Naive thymus-derived CD4-positive, alpha-beta T cell (primary cell): ENCODE measurements around the gene SSX2IP. TPM values are rescaled to one million over a fixed set of nuclear protein-coding genes. Genes with fewer than 3 reads are reported as not detected.

ENCODE experiments used
- ATAC-seq: fragments of 150-1000 bp; cut with Tn5 transposase; 2 replicates; pipeline ENCODE4 v1.10.0; 2021; ENCODE audit warnings: mild to moderate bottlenecking, moderate library complexity
- CTCF ChIA-PET: fragments of 350-600 bp; sonication (Branson Sonifier 250); formaldehyde crosslinking; loops from one replicate; lab custom pipeline; 2021; ENCODE audit warnings: antibody characterized with exemption; lab: Charles Lee
- POLR2A ChIA-PET: fragments of 350-600 bp; sonication (Branson Sonifier 250); formaldehyde crosslinking; loops from one replicate; lab custom pipeline; 2021; ENCODE audit warnings: antibody characterized with exemption, inconsistent platforms; lab: Charles Lee
- DNase-seq, 9 donors: peaks; one replicate each; pipeline versions ENCODE4 v3.0.0 to v3.0.0-alpha.2; 2020 to 2022; ENCODE audit warnings: mixed read lengths in 1 of 9
- H3K27ac ChIP-seq: one replicate; pipeline ENCODE4 v1.7.0; 2013; ENCODE audit warnings: mild to moderate bottlenecking, low read depth, low read length, moderate library complexity
- H3K27me3 ChIP-seq, 2 donors: one replicate each; pipeline ENCODE4 v1.7.0; 2013; ENCODE audit warnings: low read length in 2 of 2, mild to moderate bottlenecking in 2 of 2, moderate library complexity in 2 of 2; ENCODE audit not compliant: control insufficient read depth in 2 of 2, insufficient read depth in 2 of 2
- H3K36me3 ChIP-seq, 3 experiments: 1 replicate in 2 of 3; 2 replicates in 1 of 3; pipeline ENCODE4 v1.7.0; 2013; ENCODE audit warnings: low read length in 3 of 3, mild to moderate bottlenecking in 3 of 3, moderate library complexity in 1 of 3; ENCODE audit not compliant: insufficient read depth in 3 of 3, control insufficient read depth in 2 of 3
- H3K4me1 ChIP-seq, 2 donors: one replicate each; pipeline ENCODE4 v1.7.0; 2013; ENCODE audit warnings: low read length in 2 of 2, mild to moderate bottlenecking in 2 of 2, moderate library complexity in 1 of 2; ENCODE audit not compliant: control insufficient read depth in 2 of 2, insufficient read depth in 2 of 2
- H3K4me3 ChIP-seq: 2 replicates; pipeline ENCODE4 v1.7.0; 2013; ENCODE audit warnings: mild to moderate bottlenecking, low read length
- H3K9me3 ChIP-seq, 3 experiments: 1 replicate in 2 of 3; 2 replicates in 1 of 3; pipeline ENCODE4 v1.7.0; 2013; ENCODE audit warnings: low read length in 3 of 3; ENCODE audit not compliant: control insufficient read depth in 2 of 3
- H3K27ac Mint-ChIP-seq, 9 donors: one replicate each; pipeline ENCODE4 v1.8.0; 2020 to 2022; ENCODE audit warnings: mixed read lengths in 9 of 9, mild to moderate bottlenecking in 8 of 9, moderate library complexity in 5 of 9, inconsistent platforms in 2 of 9
- H3K27me3 Mint-ChIP-seq, 5 donors: one replicate each; pipeline ENCODE4 v1.8.0; 2021 to 2022; ENCODE audit warnings: mixed read lengths in 5 of 5, mild to moderate bottlenecking in 1 of 5
- H3K36me3 Mint-ChIP-seq, 5 donors: one replicate each; pipeline ENCODE4 v1.8.0; 2020 to 2022; ENCODE audit warnings: mixed read lengths in 5 of 5, mild to moderate bottlenecking in 3 of 5, inconsistent platforms in 1 of 5
- H3K4me1 Mint-ChIP-seq, 7 donors: one replicate each; pipeline ENCODE4 v1.8.0; 2020 to 2022; ENCODE audit warnings: mixed read lengths in 7 of 7, mild to moderate bottlenecking in 3 of 7, inconsistent platforms in 1 of 7
- H3K4me3 Mint-ChIP-seq, 10 donors: one replicate each; pipeline ENCODE4 v1.8.0; 2020 to 2022; ENCODE audit warnings: mild to moderate bottlenecking in 10 of 10, mixed read lengths in 10 of 10, moderate library complexity in 6 of 10, inconsistent platforms in 2 of 10
- H3K9me3 Mint-ChIP-seq, 11 donors: one replicate each; pipeline ENCODE4 v1.8.0; 2020 to 2022; ENCODE audit warnings: mixed read lengths in 11 of 11, mild to moderate bottlenecking in 4 of 11, inconsistent platforms in 1 of 11, moderate library complexity in 1 of 11
- intact Hi-C, 2 donors: fragments of 100-400 bp; cut with micrococcal nuclease; formaldehyde crosslinking; loops; one replicate each; pipeline ENCODE4 v1.15.1; 2023
- polyA plus RNA-seq, 2 donors: library from polyadenylated mRNA; unstranded; fragments of 300-500 nt; fragmentation: Illumina TruSeq; gene quantifications; one replicate each; pipeline ENCODE4 v1.2.3, GENCODE V29; 2021
- total RNA-seq, 6 experiments: library from RNA in 5 of 6; stranded (reverse) in 5 of 6; gene quantifications; 1 replicate in 5 of 6; 2 replicates in 1 of 6; pipeline ENCODE4 v1.2.3 and lab custom pipeline; 2021 to 2026

Gene SSX2IP
- total and polyA plus RNA-seq, 7 experiments from 2014 or later: 7.5 to 13.4 (median 8.4) TPM

GRCh38 chr1:84634536-84635205, 55.6 kb downstream of the SSX2IP start:
- Mint-ChIP-seq H3K27me3 (peaks cover 4 to 17% (median 7%) of the 10 kb centered on the region in 5 donors), H3K27ac (no peak overlapping the region), H3K36me3 (no peaks in the 10 kb centered on the region), H3K4me3 (no peak overlapping the region), H3K4me1 (peaks cover 0 to 8% (median 0%) of the 10 kb centered on the region in 7 donors), H3K9me3 (peaks cover 0 to 1% (median 0%) of the 10 kb centered on the region in 11 donors)
- H3K4me3 ChIP-seq: no peak overlapping the region
- ATAC-seq (peak; percentile 31), DNase-seq (no peak)
- no peaks in the 10 kb centered on the region for H3K36me3 ChIP-seq
- H3K27me3 ChIP-seq: no peaks in the 10 kb centered on the region
- H3K9me3 ChIP-seq: no peaks in the 10 kb centered on the region
- ChIA-PET CTCF (no interaction called here), POLR2A (no interaction called here)
- H3K27ac ChIP-seq: no peak overlapping the region
- no peaks in the 10 kb centered on the region for H3K4me1 ChIP-seq
- intact Hi-C loops: no loop called here

- no peak overlapping the region for H3K27ac ChIP-seq
- DNase-seq: no peak
- Mint-ChIP-seq H3K9me3 (no peaks in the 10 kb centered on the region), H3K27ac (no peak overlapping the region), H3K27me3 (peaks cover 0 to 11% (median 7%) of the 10 kb centered on the region in 5 donors), H3K4me3 (no peak overlapping the region), H3K4me1 (peaks cover 0 to 8% (median 0%) of the 10 kb centered on the region in 7 donors), H3K36me3 (no peaks in the 10 kb centered on the region)
- CTCF ChIA-PET: no interaction called here
- H3K36me3 ChIP-seq: no peaks in the 10 kb centered on the region
- H3K27me3 ChIP-seq: no peaks in the 10 kb centered on the region
- POLR2A ChIA-PET: interaction anchor here (0.6 kb wide), 1 partner anchor 110 kb away, joined by 3 read pairs; no protein-coding TSS in a partner anchor
- no peak for ATAC-seq
- H3K4me1 ChIP-seq: no peaks in the 10 kb centered on the region
- H3K4me3 ChIP-seq: no peak overlapping the region
- no peaks in the 10 kb centered on the region for H3K9me3 ChIP-seq
- intact Hi-C loops: no loop called here
These were observed 57.4 kb downstream of the SSX2IP start for GRCh38 chr1:84632673-84633434.

GRCh38 chr1:84632137-84632536, 58.1 kb downstream of the SSX2IP start:
- DNase-seq: no peak
- H3K9me3 Mint-ChIP-seq: no peaks in the 10 kb centered on the region
- peaks cover 0 to 11% (median 7%) of the 10 kb centered on the region in 5 donors for H3K27me3 Mint-ChIP-seq
- H3K36me3 ChIP-seq: no peaks in the 10 kb centered on the region
- H3K27ac ChIP-seq: no peak overlapping the region
- no peaks in the 10 kb centered on the region for H3K27me3 ChIP-seq
- no peak overlapping the region for H3K27ac Mint-ChIP-seq
- H3K36me3 Mint-ChIP-seq: no peaks in the 10 kb centered on the region
- H3K9me3 ChIP-seq: no peaks in the 10 kb centered on the region
- H3K4me3 Mint-ChIP-seq: no peak overlapping the region
- intact Hi-C loops: no loop called here
- ChIA-PET CTCF (no interaction called here), POLR2A (no interaction called here)
- no peaks in the 10 kb centered on the region for H3K4me1 ChIP-seq
- H3K4me3 ChIP-seq: no peak overlapping the region
- no peak for ATAC-seq
- peaks cover 0 to 8% (median 0%) of the 10 kb centered on the region in 7 donors for H3K4me1 Mint-ChIP-seq

GRCh38 chr1:84624876-84625275, 65.4 kb downstream of the SSX2IP start:
- Mint-ChIP-seq H3K27ac (no peak overlapping the region), H3K36me3 (no peaks in the 10 kb centered on the region), H3K4me1 (peaks cover 0 to 12% (median 1%) of the 10 kb centered on the region in 7 donors), H3K27me3 (peaks cover 0 to 7% (median under 1%) of the 10 kb centered on the region in 5 donors), H3K9me3 (peaks cover 0 to under 1% (median 0%) of the 10 kb centered on the region in 11 donors), H3K4me3 (no peak overlapping the region)
- no peaks in the 10 kb centered on the region for H3K36me3 ChIP-seq
- H3K27ac ChIP-seq: no peak overlapping the region
- ATAC-seq: no peak
- no peaks in the 10 kb centered on the region for H3K27me3 ChIP-seq
- intact Hi-C loops: loop anchor here (5.0 to 10.0 kb wide), 4 partner anchors 147 to 720 kb away; no protein-coding TSS in a partner anchor
- ChIA-PET POLR2A (no interaction called here), CTCF (interaction anchor here (0.9 to 2.3 kb wide), 4 partner anchors 40 to 191 kb away, joined by 3 to 9 read pairs (median 4); no protein-coding TSS in a partner anchor)
- H3K9me3 ChIP-seq: no peaks in the 10 kb centered on the region
- H3K4me3 ChIP-seq: no peak overlapping the region
- no peak for DNase-seq
- H3K4me1 ChIP-seq: peaks cover 0 to 3% of the 10 kb centered on the region in 2 donors

GRCh38 chr1:84621553-84621952, 68.7 kb downstream of the SSX2IP start:
- Histone ChIP-seq H3K36me3 (no peaks in the 10 kb centered on the region), H3K9me3 (no peaks in the 10 kb centered on the region), H3K4me3 (no peak overlapping the region), H3K27ac (no peak overlapping the region), H3K4me1 (peaks cover 0 to 3% of the 10 kb centered on the region in 2 donors), H3K27me3 (no peaks in the 10 kb centered on the region)
- Mint-ChIP-seq H3K36me3 (no peaks in the 10 kb centered on the region), H3K9me3 (peaks cover 0 to 3% (median 0%) of the 10 kb centered on the region in 11 donors), H3K4me3 (peak overlapping the region in 8 of 10 donors; percentile 3 to 92 (median 48)), H3K27me3 (peaks cover 0 to 7% (median 6%) of the 10 kb centered on the region in 5 donors), H3K27ac (no peak overlapping the region), H3K4me1 (peaks cover 0 to 18% (median 5%) of the 10 kb centered on the region in 7 donors)
- intact Hi-C loops: loop anchor here (1.0 to 10.0 kb wide), 13 partner anchors 61 to 717 kb away; partner anchors contain the start of genes GNG5 (in 1 of the 2), SPATA1 (in 1 of the 2) and SSX2IP (in 1 of the 2)
- CTCF ChIA-PET: interaction anchor here (0.6 to 5.2 kb wide), 8 partner anchors 9 to 477 kb away, joined by 3 to 37 read pairs (median 6); partner anchors contain the start of gene PRKACB
- no peak for DNase-seq
- POLR2A ChIA-PET: interaction anchor here (0.9 to 1.0 kb wide), 2 partner anchors 187 to 477 kb away, joined by 3 read pairs; no protein-coding TSS in a partner anchor
- ATAC-seq: no peak

- Mint-ChIP-seq H3K36me3 (no peaks in the 10 kb centered on the region), H3K27me3 (peaks cover 0 to 7% (median 0%) of the 10 kb centered on the region in 5 donors), H3K27ac (peak overlapping the region in 6 of 9 donors; percentile 53 to 89 (median 82)), H3K9me3 (peaks cover 0 to 3% (median 0%) of the 10 kb centered on the region in 11 donors), H3K4me3 (peak overlapping the region; percentile 85 to 97 (median 92)), H3K4me1 (peaks cover 0 to 18% (median 5%) of the 10 kb centered on the region in 7 donors)
- H3K27ac ChIP-seq: peak overlapping the region; percentile 68
- no peaks in the 10 kb centered on the region for H3K27me3 ChIP-seq
- peaks cover 0 to 3% of the 10 kb centered on the region in 2 donors for H3K4me1 ChIP-seq
- DNase-seq: peak; percentile 60 to 95 (median 84)
- ChIA-PET POLR2A (interaction anchor here (1.0 to 1.2 kb wide), 3 partner anchors 183 to 477 kb away, joined by 3 to 4 read pairs (median 4); partner anchors contain the start of gene PRKACB), CTCF (interaction anchor here (0.6 to 5.2 kb wide), 13 partner anchors 9 to 480 kb away, joined by 3 to 37 read pairs (median 4); partner anchors contain the start of genes GNG5, PRKACB, RPF1 and SPATA1)
- intact Hi-C loops: loop anchor here (1.0 to 10.0 kb wide), 20 partner anchors 47 to 716 kb away; partner anchors contain the start of genes CTBS (in 2 of the 2), GNG5 (in 2 of the 2), RPF1 (in 2 of the 2) and SPATA1 (in 2 of the 2)
- no peaks in the 10 kb centered on the region for H3K36me3 ChIP-seq
- H3K9me3 ChIP-seq: no peaks in the 10 kb centered on the region
- peak; percentile 96 for ATAC-seq
- H3K4me3 ChIP-seq: peak overlapping the region; percentile 85
These were observed 69.4 kb downstream of the SSX2IP start for GRCh38 chr1:84620720-84621313.
